GM23248 (cell line): Measurements from ENCODE around the gene SCG5.

Source experiments
- EZH2 ChIP-seq: fragments of 200-600 bp; sonication (generic); IDR thresholded peaks from 2 replicates; pipeline ENCODE4 v1.6.1; 2018; ENCODE audit warnings: antibody characterized with exemption, mild to moderate bottlenecking; ENCODE audit not compliant: insufficient read depth, poor library complexity, severe bottlenecking
- EZH2phosphoT487 ChIP-seq: fragments of 200-600 bp; sonication (generic); IDR thresholded peaks from 2 replicates; pipeline ENCODE4 v1.6.1; 2018; ENCODE audit warnings: antibody characterized with exemption, moderate library complexity, mild to moderate bottlenecking, low read depth; ENCODE audit not compliant: insufficient read depth

DNA sequence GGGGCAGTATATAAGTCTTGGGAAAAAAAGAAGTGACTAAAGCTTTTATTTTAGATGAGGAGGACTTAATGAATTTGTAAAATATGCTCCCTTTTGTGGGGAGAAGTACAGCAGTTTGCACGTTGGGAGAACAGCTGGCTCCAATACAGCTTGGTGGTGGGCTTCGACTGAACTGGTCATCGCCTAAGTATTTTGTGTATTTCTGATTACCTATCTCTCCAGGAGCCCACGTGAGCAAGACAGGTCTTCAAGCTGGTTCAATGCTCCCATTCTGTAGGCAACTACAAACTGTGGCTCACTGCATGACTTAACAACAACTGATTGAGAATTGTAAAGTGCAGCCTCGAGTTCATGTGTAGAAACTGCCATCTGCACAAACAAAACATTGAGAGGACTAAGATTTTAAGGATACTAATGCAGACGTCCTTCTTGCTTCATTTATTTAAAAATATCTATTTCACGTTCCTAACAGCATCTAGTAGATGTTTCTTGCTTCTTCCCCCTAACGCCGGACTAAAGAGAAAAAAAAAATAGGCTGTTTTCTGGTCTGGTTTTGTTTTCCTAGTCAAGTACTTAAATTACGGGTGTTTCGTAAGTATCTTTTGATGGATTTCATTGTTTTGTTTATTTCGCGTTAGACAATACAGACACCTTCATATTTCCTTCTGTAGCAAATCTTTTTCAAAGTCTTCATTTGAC lies 74.9 kb downstream of the SCG5 start:
- no peak for TF ChIP-seq EZH2
- no peak for TF ChIP-seq EZH2phosphoT487
